ENCODE data around the gene NAPA. TPM values are rescaled to one million over a fixed set of nuclear protein-coding genes. Genes with fewer than 3 reads are reported as not detected.

Gene NAPA
- polyA plus RNA-seq, 1 donor from 2014 or later = 100 TPM

DNA sequence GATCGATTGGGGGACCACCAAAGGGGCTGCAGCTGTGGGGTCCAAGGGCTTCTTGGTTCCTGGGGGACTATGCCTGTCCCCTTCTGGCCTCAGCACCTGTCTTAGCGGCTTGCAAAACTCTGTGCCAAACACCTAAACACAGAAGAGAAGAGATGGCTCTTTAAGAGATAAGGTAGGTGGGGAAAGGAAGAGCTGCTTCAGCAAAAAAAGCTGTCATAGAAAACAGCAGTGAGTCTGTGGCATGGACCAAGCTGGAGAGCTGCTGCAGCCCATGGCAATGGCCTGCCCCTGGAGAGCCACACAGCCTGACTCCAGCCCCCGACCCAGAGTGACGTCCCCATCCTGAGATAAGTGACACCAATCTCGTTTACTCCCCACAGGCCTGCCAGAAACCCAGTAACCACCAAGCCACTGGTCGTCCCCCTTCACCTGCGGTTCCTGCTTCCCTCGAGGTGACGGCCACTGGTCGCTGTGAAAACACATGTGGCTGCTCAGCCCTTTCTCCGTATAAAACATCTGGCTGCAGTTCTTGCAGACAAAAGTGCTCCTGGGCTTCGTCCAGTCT, 25.0 kb upstream of the NAPA start:
- H2AFZ ChIP-seq (ENCODE audit: low read depth, low read length) = no peak overlapping the region
- no peaks in the 10 kb centered on the region for H3K9me2 ChIP-seq (ENCODE audit: insufficient read depth, low read length)
- H3K4me2 ChIP-seq (ENCODE audit: low read length) = no peak overlapping the region
- TF ChIP-seq EZH2 (IDR thresholded peaks at IDR 0.05; ENCODE audit: borderline replicate concordance, insufficient read depth, low read length, poor library complexity, severe bottlenecking) (no peak), RAD21 (conservative IDR thresholded peaks at IDR 0.05) (no peak), SMC3 (conservative IDR thresholded peaks at IDR 0.05; ENCODE audit: poor library complexity) (no peak), POLR2AphosphoS5 (IDR thresholded peaks at IDR 0.05) (no peak), EP300 (conservative IDR thresholded peaks at IDR 0.05; ENCODE audit: poor library complexity, severe bottlenecking) (no peak), TAF1 (IDR thresholded peaks at IDR 0.05; ENCODE audit: low read depth) (no peak), MXI1 (conservative IDR thresholded peaks at IDR 0.05; ENCODE audit: poor library complexity, severe bottlenecking) (no peak)
- TF ChIP-seq, protein P1, sequence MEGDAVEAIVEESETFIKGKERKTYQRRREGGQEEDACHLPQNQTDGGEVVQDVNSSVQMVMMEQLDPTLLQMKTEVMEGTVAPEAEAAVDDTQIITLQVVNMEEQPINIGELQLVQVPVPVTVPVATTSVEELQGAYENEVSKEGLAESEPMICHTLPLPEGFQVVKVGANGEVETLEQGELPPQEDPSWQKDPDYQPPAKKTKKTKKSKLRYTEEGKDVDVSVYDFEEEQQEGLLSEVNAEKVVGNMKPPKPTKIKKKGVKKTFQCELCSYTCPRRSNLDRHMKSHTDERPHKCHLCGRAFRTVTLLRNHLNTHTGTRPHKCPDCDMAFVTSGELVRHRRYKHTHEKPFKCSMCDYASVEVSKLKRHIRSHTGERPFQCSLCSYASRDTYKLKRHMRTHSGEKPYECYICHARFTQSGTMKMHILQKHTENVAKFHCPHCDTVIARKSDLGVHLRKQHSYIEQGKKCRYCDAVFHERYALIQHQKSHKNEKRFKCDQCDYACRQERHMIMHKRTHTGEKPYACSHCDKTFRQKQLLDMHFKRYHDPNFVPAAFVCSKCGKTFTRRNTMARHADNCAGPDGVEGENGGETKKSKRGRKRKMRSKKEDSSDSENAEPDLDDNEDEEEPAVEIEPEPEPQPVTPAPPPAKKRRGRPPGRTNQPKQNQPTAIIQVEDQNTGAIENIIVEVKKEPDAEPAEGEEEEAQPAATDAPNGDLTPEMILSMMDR (IDR thresholded peaks at IDR 0.05; ENCODE audit: poor library complexity, severe bottlenecking) = no peak
- TF ChIP-seq, protein P2, sequence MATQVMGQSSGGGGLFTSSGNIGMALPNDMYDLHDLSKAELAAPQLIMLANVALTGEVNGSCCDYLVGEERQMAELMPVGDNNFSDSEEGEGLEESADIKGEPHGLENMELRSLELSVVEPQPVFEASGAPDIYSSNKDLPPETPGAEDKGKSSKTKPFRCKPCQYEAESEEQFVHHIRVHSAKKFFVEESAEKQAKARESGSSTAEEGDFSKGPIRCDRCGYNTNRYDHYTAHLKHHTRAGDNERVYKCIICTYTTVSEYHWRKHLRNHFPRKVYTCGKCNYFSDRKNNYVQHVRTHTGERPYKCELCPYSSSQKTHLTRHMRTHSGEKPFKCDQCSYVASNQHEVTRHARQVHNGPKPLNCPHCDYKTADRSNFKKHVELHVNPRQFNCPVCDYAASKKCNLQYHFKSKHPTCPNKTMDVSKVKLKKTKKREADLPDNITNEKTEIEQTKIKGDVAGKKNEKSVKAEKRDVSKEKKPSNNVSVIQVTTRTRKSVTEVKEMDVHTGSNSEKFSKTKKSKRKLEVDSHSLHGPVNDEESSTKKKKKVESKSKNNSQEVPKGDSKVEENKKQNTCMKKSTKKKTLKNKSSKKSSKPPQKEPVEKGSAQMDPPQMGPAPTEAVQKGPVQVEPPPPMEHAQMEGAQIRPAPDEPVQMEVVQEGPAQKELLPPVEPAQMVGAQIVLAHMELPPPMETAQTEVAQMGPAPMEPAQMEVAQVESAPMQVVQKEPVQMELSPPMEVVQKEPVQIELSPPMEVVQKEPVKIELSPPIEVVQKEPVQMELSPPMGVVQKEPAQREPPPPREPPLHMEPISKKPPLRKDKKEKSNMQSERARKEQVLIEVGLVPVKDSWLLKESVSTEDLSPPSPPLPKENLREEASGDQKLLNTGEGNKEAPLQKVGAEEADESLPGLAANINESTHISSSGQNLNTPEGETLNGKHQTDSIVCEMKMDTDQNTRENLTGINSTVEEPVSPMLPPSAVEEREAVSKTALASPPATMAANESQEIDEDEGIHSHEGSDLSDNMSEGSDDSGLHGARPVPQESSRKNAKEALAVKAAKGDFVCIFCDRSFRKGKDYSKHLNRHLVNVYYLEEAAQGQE (IDR thresholded peaks at IDR 0.05; ENCODE audit: borderline replicate concordance) = no peak
- no peak overlapping the region for H3K9ac ChIP-seq (ENCODE audit: low read length)
- no peak overlapping the region for H3K27ac ChIP-seq (ENCODE audit: low read length)
- no peaks in the 10 kb centered on the region for H3K36me3 ChIP-seq (ENCODE audit: insufficient read depth, low read length)
- no peak overlapping the region for H3K4me3 ChIP-seq (ENCODE audit: low read length)
- no peaks in the 10 kb centered on the region for H3K9me3 ChIP-seq (ENCODE audit: low read length)
- no peaks in the 10 kb centered on the region for H4K20me1 ChIP-seq (ENCODE audit: insufficient read depth)
- no peaks in the 10 kb centered on the region for H3K79me2 ChIP-seq (replicated peaks; ENCODE audit: insufficient read depth, low read length)
- H3F3A ChIP-seq (ENCODE audit: insufficient read depth, low read length, poor library complexity, severe bottlenecking) = no peaks in the 10 kb centered on the region
- H3K27me3 ChIP-seq (ENCODE audit: insufficient read depth, low read depth, low read length) = no peaks in the 10 kb centered on the region

DNA sequence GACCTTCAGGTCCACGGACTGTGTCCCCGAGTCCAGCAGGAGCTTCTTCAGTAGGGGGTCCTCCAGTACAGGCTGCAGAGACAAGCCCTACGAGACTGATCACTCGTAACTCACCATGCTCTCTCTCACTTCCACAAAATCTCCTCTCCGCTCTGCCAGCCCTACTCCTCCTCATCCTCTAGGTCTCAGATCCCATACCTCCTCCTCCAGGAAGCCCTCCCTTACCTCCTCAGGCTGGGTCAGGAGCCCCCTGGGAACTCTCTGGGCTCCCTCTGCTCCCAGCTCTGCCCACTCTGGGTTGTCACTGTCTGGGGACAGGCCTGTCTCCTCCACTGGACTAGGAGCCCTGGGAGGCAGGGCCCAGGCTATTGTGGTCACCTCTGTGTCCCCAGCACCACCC, 23.9 kb upstream of the NAPA start:
- no peak overlapping the region for H3K4me2 ChIP-seq (ENCODE audit: low read length)

More for the DNA sequence above, 23.9 kb upstream of the NAPA start:
- no peaks in the 10 kb centered on the region for H3K36me3 ChIP-seq (ENCODE audit: insufficient read depth, low read length)
- H3K27me3 ChIP-seq (ENCODE audit: insufficient read depth, low read depth, low read length) = no peaks in the 10 kb centered on the region
- H4K20me1 ChIP-seq (ENCODE audit: insufficient read depth) = no peaks in the 10 kb centered on the region
- H3F3A ChIP-seq (ENCODE audit: insufficient read depth, low read length, poor library complexity, severe bottlenecking) = no peaks in the 10 kb centered on the region
- TF ChIP-seq, protein P2 (IDR thresholded peaks at IDR 0.05; ENCODE audit: borderline replicate concordance) = no peak
- TF ChIP-seq SMC3 (conservative IDR thresholded peaks at IDR 0.05; ENCODE audit: poor library complexity) (no peak), EZH2 (IDR thresholded peaks at IDR 0.05; ENCODE audit: borderline replicate concordance, insufficient read depth, low read length, poor library complexity, severe bottlenecking) (no peak), TAF1 (IDR thresholded peaks at IDR 0.05; ENCODE audit: low read depth) (no peak), MXI1 (conservative IDR thresholded peaks at IDR 0.05; ENCODE audit: poor library complexity, severe bottlenecking) (no peak), EP300 (conservative IDR thresholded peaks at IDR 0.05; ENCODE audit: poor library complexity, severe bottlenecking) (no peak), RAD21 (conservative IDR thresholded peaks at IDR 0.05) (no peak), POLR2AphosphoS5 (IDR thresholded peaks at IDR 0.05) (no peak)
- TF ChIP-seq, protein P1 (IDR thresholded peaks at IDR 0.05; ENCODE audit: poor library complexity, severe bottlenecking) = no peak
- H3K4me3 ChIP-seq (ENCODE audit: low read length) = no peak overlapping the region
- no peaks in the 10 kb centered on the region for H3K79me2 ChIP-seq (replicated peaks; ENCODE audit: insufficient read depth, low read length)
- H3K27ac ChIP-seq (ENCODE audit: low read length) = no peak overlapping the region
- no peaks in the 10 kb centered on the region for H3K9me2 ChIP-seq (ENCODE audit: insufficient read depth, low read length)
- H3K9ac ChIP-seq (ENCODE audit: low read length) = no peak overlapping the region
- no peaks in the 10 kb centered on the region for H3K9me3 ChIP-seq (ENCODE audit: low read length)
- H2AFZ ChIP-seq (ENCODE audit: low read depth, low read length) = no peak overlapping the region
